GM12873 (cell line): ENCODE data around the gene MARCKSL1.

Source experiments
- CTCF ChIP-seq: IDR thresholded peaks from 2 replicates; pipeline ENCODE4 v1.5.1; 2012; ENCODE audit warnings: low read depth, mild to moderate bottlenecking, moderate library complexity, low read length, control low read depth; ENCODE audit not compliant: insufficient read depth; ENCODE audit errors: missing control alignments

MARCKSL1 gene

GRCh38 chr1:32330558-32331151, 5.4 kb downstream of the MARCKSL1 start:
- TF ChIP-seq CTCF = no peak

GRCh38 chr1:32329931-32330466, 6.0 kb downstream of the MARCKSL1 start:
- TF ChIP-seq CTCF = no peak

GRCh38 chr1:32327204-32327603, 8.8 kb downstream of the MARCKSL1 start:
- no peak for TF ChIP-seq CTCF

GRCh38 chr1:32321712-32322291, 14.2 kb downstream of the MARCKSL1 start:
- TF ChIP-seq CTCF = no peak

- no peak for TF ChIP-seq CTCF
Observed at GRCh38 chr1:32318127-32318869, 17.7 kb downstream of the MARCKSL1 start.

GRCh38 chr1:32316903-32317277, 19.1 kb downstream of the MARCKSL1 start:
- TF ChIP-seq CTCF = no peak

GRCh38 chr1:32311709-32312393, 24.2 kb downstream of the MARCKSL1 start:
- no peak for TF ChIP-seq CTCF
